NCI-H510A treated with DMSO at 0.1 percent for 48 hours (cell line): Measurements from ENCODE around the gene TRERF1.
"Not testable (repeated sequence)": the region's sequence is repeated elsewhere in the genome, so short reads cannot be mapped to it uniquely, and the experiment has no call there.

Source experiments
- DNase-seq: peaks from one replicate; lab custom pipeline; 2025; lab: John Stamatoyannopoulos, UW

TRERF1 gene

GRCh38 chr6:42451333-42452170 lies at the start of gene TRERF1:
Gene TRERF1, minus strand, starts transcription at chr6:42451926. Its CDS starts 182,336 bp downstream, at chr6:42269590.
- DNase-seq, result peak; percentile 98

- DNase-seq, result peak; percentile 7
These were observed 46.9 kb upstream of the TRERF1 start for GRCh38 chr6:42498473-42499128.

- DNase-seq, result no peak
These were observed 42.3 kb upstream of the TRERF1 start for GRCh38 chr6:42493914-42494539.

- no peak for DNase-seq
These were observed 36.4 kb upstream of the TRERF1 start for GRCh38 chr6:42488129-42488528.

- DNase-seq, result no peak
These were observed 32.5 kb upstream of the TRERF1 start for GRCh38 chr6:42484261-42484660.

- no peak for DNase-seq
These were observed 30.4 kb upstream of the TRERF1 start for GRCh38 chr6:42482174-42482573.

GRCh38 chr6:42471714-42472113 lies 20.0 kb upstream of the TRERF1 start:
- DNase-seq, result no peak

GRCh38 chr6:42471142-42471541 lies 19.4 kb upstream of the TRERF1 start:
- DNase-seq, result no peak

GRCh38 chr6:42468273-42468672 lies 16.5 kb upstream of the TRERF1 start:
- DNase-seq, result no peak

- DNase-seq, result no peak
These were observed 15.9 kb upstream of the TRERF1 start for GRCh38 chr6:42467651-42468050.

GRCh38 chr6:42466470-42466869 lies 14.7 kb upstream of the TRERF1 start:
- DNase-seq, result not testable (repeated sequence)

- DNase-seq, result no peak
These were observed 10.8 kb upstream of the TRERF1 start for GRCh38 chr6:42462474-42462972.

GRCh38 chr6:42460883-42461282 lies 9.2 kb upstream of the TRERF1 start:
- no peak for DNase-seq

GRCh38 chr6:42459888-42460287 lies 8.2 kb upstream of the TRERF1 start:
- no peak for DNase-seq

GRCh38 chr6:42454428-42454791 lies 2.7 kb upstream of the TRERF1 start:
- DNase-seq, result no peak

- DNase-seq, result peak; percentile 21
These were observed 2.1 kb upstream of the TRERF1 start for GRCh38 chr6:42453654-42454427.

- DNase-seq, result peak; percentile 93
These were observed 1.4 kb upstream of the TRERF1 start for GRCh38 chr6:42453031-42453653.

- DNase-seq, result peak; percentile 95
These were observed 675 bp upstream of the TRERF1 start for GRCh38 chr6:42452171-42453030.

GRCh38 chr6:42450477-42451332 lies 1.0 kb downstream of the TRERF1 start:
- peak; percentile 46 for DNase-seq
